Activated naive CD4-positive, alpha-beta T cell treated with anti-CD3 and anti-CD28 coated beads for 36 hours (primary cell): Measurements from ENCODE around the gene LATS2. TPM values are rescaled to one million over a fixed set of nuclear protein-coding genes. Genes with fewer than 3 reads are reported as not detected.

Experiments used
- CTCF ChIA-PET: fragments of 350-600 bp; sonication (Branson Sonifier 250); formaldehyde crosslinking; loops from one replicate; lab custom pipeline; 2021; ENCODE audit warnings: antibody characterized with exemption; lab: Charles Lee
- DNase-seq: peaks from one replicate; pipeline ENCODE4 v3.0.0-alpha.2; 2020
- H3K27ac Mint-ChIP-seq: one replicate; pipeline ENCODE4 v1.8.0; 2021; ENCODE audit warnings: mild to moderate bottlenecking, mixed read lengths
- H3K27me3 Mint-ChIP-seq: one replicate; pipeline ENCODE4 v1.8.0; 2021; ENCODE audit warnings: low read depth, mixed read lengths
- H3K36me3 Mint-ChIP-seq: one replicate; pipeline ENCODE4 v1.8.0; 2021; ENCODE audit warnings: low read depth, mixed read lengths
- H3K4me1 Mint-ChIP-seq: one replicate; pipeline ENCODE4 v1.8.0; 2021; ENCODE audit warnings: low read depth, mixed read lengths
- H3K4me3 Mint-ChIP-seq: one replicate; pipeline ENCODE4 v1.8.0; 2021; ENCODE audit warnings: mild to moderate bottlenecking, moderate library complexity, mixed read lengths
- H3K9me3 Mint-ChIP-seq: one replicate; pipeline ENCODE4 v1.8.0; 2021; ENCODE audit warnings: mixed read lengths
- intact Hi-C: fragments of 100-400 bp; cut with micrococcal nuclease; formaldehyde crosslinking; loops from one replicate; pipeline ENCODE4 v1.15.1; 2023
- total RNA-seq, 2 experiments: library from RNA; stranded (reverse); gene quantifications; one replicate each; pipeline ENCODE4 v1.2.3, GENCODE V29; 2021

LATS2 gene
- 1 to 10 TPM; 1.1 to 1.2 TPM for total RNA-seq

DNA sequence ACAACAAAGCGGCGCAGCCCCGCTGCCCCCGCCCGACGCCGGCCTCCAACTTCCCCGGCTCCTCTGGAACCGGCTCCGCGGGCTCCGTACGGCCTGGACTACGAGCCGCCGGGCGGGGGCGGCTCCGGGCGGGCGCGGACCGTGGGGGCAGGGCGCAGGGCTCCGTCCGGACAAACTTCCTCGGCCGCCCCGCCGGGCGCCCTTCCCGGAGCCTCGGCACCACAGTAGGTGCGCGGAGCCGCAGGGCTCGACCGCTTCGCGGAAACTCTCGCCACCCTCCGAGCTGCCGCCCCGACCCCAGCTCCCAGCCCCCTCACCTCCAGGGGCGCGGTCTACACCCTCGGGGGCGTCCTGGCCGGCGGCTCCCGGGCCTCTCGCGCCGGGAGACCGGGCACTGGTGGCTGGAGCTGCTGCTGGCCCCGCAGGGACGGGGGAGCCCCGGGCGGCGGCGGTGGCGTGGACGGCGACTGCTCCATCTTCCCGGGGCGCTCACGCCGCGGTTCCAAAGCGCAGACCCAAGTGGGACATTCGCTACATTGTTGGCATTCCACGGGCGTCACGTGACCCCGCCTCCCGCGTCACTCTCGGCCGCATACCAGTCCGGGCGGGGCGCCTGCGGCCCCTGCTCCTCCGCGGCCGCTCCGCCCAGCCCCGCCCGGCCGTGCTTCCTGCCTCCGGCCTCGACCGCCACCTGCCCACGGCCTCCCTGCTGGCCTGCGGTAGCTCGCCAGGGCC lies at the start of gene LATS2:
TSS of gene LATS2 (minus strand) at position 558 of the 735 bp plus-strand sequence. CDS start 15,560 bp downstream, outside the sequence.
- Mint-ChIP-seq H3K9me3 (no peaks in the 10 kb centered on the region), H3K4me1 (no peaks in the 10 kb centered on the region), H3K4me3 (peak within 1 kb of the TSS; percentile 75), H3K27me3 (peaks cover 21% of the 10 kb centered on the region), H3K27ac (no peak within 1 kb of the TSS), H3K36me3 (peaks cover 1% of the 10 kb centered on the region)
- DNase-seq = peak; percentile 65
- intact Hi-C loops = loop anchor here (5.0 kb wide), 1 partner anchor 44 kb away; no protein-coding TSS in a partner anchor
- CTCF ChIA-PET = interaction anchor here (0.7 to 1.6 kb wide), 2 partner anchors 16 to 84 kb away, joined by 3 read pairs; no protein-coding TSS in a partner anchor

DNA sequence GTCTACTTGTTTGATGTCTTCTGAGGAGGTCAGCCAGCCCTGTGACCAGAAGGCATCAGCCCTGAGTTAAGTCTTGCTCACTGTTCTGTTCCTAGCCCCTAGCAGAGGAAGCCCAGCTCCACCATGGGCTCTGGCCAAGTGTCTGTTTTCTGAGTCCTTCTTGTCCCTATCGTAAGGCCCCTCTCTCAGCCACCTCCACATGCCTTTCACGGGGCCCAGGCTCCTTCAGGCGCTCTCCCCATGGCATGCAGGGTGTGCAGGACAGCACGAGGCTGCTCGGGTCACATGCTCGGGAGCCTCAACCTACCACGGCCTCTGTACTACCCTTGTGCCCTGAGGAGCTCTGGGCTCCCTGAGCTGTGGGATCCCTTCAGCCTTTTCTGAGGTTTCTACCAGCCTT lies 47.8 kb upstream of the LATS2 start:
- no peaks in the 10 kb centered on the region for H3K27me3 Mint-ChIP-seq
- intact Hi-C loops = no loop called here
- CTCF ChIA-PET = interaction anchor here (1.1 to 2.2 kb wide), 2 partner anchors 55 to 368 kb away, joined by 3 to 6 read pairs; no protein-coding TSS in a partner anchor
- H3K27ac Mint-ChIP-seq = no peak overlapping the region
- DNase-seq = no peak
- H3K4me3 Mint-ChIP-seq = no peak overlapping the region
- H3K4me1 Mint-ChIP-seq = no peaks in the 10 kb centered on the region
- no peaks in the 10 kb centered on the region for H3K36me3 Mint-ChIP-seq
- no peaks in the 10 kb centered on the region for H3K9me3 Mint-ChIP-seq

DNA sequence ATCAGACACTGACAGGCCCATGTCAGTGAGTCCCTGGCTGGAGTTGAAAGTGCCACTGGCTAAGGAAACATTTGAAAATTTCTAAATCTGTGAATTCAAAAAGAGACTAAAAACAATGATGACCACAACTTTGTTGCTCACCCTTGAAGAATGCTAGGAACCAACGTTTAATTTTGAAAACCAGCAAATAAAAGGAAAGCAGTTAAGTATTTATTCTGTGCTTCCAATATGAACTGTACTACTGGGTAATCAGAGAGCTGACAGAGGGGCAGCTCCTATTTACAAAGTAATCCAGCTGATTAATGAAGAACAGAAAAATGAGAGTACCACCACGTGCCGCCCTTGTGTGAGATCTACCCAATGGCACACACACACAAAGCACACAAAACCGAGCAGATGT lies 44.7 kb upstream of the LATS2 start:
- Mint-ChIP-seq H3K4me3 (no peak overlapping the region), H3K9me3 (no peaks in the 10 kb centered on the region), H3K27me3 (no peaks in the 10 kb centered on the region), H3K4me1 (no peaks in the 10 kb centered on the region), H3K27ac (no peak overlapping the region), H3K36me3 (no peaks in the 10 kb centered on the region)
- intact Hi-C loops = no loop called here
- CTCF ChIA-PET = no interaction called here
- no peak for DNase-seq

DNA sequence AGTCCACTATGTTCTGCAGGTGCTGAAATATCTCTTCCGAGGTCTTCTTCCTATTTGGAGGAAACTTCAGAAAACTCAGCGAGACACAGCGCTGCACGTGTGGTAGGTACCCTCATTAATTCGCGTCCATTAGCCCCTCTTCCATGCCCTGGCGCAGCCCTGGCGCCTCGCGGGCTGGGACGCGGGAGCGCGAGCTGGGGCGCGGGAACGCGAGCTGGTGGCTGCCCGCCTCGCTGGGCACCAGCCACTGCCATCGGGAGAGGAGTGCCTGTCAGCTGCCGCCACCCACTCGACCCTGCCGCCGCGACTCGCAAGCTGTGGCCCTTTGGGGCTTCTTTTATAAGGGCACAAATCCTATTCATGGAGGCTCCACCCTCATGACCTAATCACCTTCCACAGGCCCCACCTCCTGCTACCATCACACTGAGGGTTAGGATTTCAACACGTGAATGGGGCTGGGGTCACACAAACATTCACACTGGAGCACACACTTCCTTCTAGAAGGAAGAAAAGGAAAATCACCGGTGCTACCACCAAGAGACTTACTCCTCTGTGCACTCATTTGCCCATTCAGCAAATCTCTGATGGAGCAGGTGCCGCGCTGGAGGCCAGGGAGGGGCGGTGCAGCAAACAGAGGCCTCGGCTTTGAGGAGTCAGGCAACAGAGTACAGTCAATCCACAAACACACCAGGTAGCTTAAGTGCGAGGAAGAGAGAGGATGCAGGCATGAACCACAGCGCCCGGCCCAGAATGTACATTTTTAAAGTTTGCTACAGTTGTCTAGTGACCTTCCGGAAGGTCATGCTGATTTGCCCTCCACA lies 43.0 kb upstream of the LATS2 start:
- intact Hi-C loops = no loop called here
- no peaks in the 10 kb centered on the region for H3K36me3 Mint-ChIP-seq
- no peaks in the 10 kb centered on the region for H3K9me3 Mint-ChIP-seq
- H3K27me3 Mint-ChIP-seq = no peaks in the 10 kb centered on the region
- H3K27ac Mint-ChIP-seq = no peak overlapping the region
- no peak for DNase-seq
- H3K4me1 Mint-ChIP-seq = no peaks in the 10 kb centered on the region
- CTCF ChIA-PET = no interaction called here
- H3K4me3 Mint-ChIP-seq = no peak overlapping the region

DNA sequence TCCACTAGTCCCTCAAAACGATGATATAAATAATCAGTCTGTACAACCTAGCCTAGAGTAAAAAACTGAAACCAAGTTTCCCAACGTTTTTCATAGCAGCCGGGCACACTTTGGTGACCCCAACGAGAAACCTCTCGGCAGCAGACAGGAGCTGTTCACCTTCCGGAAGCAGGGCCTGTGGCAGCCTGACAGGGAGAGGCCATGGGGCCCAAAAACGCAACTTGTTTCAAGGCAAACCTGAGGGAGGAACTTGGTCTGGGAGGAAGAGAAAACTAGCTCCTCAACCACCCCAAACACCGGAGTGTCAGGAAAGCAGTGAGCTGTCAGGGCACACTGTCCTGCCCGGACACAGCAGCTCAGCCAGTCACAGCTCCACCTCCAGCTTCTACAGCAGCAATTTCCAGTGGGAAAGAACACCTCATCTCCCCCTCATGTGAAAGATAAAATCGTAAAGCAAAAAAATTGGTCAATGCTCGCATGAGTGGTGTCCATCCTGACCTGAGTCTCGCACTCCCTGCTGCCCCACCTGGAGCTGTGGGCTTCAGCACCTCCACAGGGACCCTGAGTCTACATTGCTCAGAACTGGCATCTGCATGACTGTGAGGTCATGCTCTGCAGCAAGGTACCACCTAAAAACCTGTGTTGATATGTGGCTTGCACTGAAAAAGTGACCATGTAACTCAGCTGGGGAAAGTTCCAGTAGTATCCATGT lies 40.6 kb upstream of the LATS2 start:
- H3K9me3 Mint-ChIP-seq = no peaks in the 10 kb centered on the region
- H3K4me3 Mint-ChIP-seq = no peak overlapping the region
- no peaks in the 10 kb centered on the region for H3K36me3 Mint-ChIP-seq
- DNase-seq = no peak
- peaks cover 1% of the 10 kb centered on the region for H3K27me3 Mint-ChIP-seq
- no peaks in the 10 kb centered on the region for H3K4me1 Mint-ChIP-seq
- intact Hi-C loops = no loop called here
- CTCF ChIA-PET = interaction anchor here (0.5 kb wide), 1 partner anchor 78 kb away, joined by 3 read pairs; no protein-coding TSS in a partner anchor
- no peak overlapping the region for H3K27ac Mint-ChIP-seq

DNA sequence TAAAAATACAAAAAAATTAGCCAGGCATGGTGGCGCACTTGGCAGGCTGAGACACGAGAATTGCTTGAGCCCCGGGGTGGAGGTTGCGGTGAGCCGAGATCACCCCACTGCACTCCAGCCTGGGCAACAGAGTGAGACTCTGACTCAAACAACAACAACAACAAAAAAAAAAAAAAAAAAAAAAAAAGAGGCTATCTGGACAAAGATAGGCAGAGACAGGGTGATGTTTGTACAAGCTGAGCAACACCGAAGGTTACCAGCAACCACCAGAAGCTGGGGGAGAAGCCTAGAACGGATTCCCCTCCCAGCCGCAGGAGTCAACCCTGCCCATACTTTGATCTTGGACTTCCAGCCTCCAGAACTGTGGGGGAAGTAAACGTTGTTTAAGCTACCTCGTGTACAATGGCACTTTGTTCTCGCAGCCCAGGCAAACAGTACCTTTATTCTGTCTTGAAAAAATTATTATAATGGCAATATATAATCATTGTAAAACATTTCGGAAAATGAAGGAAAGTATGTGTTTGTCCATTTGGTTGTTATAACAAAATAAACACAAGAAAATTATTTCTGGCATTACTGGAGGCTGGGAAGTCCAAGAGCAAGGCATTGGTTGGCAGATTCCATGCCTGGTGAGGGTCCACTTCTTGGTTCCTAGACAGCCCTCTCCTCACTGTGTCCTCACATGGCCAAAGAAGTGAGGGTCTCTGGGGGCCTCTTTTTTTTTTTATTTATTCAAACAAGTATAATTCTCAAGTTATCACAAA lies 39.8 kb upstream of the LATS2 start:
- CTCF ChIA-PET = no interaction called here
- H3K4me1 Mint-ChIP-seq = no peaks in the 10 kb centered on the region
- no peak for DNase-seq
- intact Hi-C loops = no loop called here
- H3K9me3 Mint-ChIP-seq = no peaks in the 10 kb centered on the region
- H3K27me3 Mint-ChIP-seq = peaks cover 2% of the 10 kb centered on the region
- no peak overlapping the region for H3K4me3 Mint-ChIP-seq
- no peak overlapping the region for H3K27ac Mint-ChIP-seq
- H3K36me3 Mint-ChIP-seq = no peaks in the 10 kb centered on the region

DNA sequence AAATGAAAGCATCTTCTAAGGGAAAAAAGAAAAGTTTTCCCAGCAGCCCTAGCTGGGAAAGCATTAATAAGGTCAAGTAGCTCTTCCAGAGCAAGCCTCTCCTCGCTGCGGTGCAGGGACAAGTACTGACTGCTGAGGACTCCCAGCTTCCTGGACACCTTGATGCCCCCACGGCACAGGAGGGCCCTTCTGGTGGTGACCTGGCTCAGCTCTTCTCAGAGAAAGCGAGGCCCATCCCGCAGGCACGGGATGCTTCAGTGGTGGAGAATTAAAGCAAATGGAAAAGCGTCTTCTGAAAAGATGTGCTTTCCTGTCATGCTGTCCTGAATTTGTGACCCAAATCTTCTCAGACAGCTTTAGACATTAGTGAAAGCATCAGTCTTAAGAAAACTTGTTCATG lies 38.8 kb upstream of the LATS2 start:
- CTCF ChIA-PET = interaction anchor here (0.7 kb wide), 1 partner anchor 805 kb away, joined by 3 read pairs; no protein-coding TSS in a partner anchor
- intact Hi-C loops = no loop called here
- no peaks in the 10 kb centered on the region for H3K9me3 Mint-ChIP-seq
- H3K4me1 Mint-ChIP-seq = no peaks in the 10 kb centered on the region
- no peak for DNase-seq
- H3K27me3 Mint-ChIP-seq = peaks cover 2% of the 10 kb centered on the region
- no peaks in the 10 kb centered on the region for H3K36me3 Mint-ChIP-seq
- H3K4me3 Mint-ChIP-seq = no peak overlapping the region
- H3K27ac Mint-ChIP-seq = no peak overlapping the region

DNA sequence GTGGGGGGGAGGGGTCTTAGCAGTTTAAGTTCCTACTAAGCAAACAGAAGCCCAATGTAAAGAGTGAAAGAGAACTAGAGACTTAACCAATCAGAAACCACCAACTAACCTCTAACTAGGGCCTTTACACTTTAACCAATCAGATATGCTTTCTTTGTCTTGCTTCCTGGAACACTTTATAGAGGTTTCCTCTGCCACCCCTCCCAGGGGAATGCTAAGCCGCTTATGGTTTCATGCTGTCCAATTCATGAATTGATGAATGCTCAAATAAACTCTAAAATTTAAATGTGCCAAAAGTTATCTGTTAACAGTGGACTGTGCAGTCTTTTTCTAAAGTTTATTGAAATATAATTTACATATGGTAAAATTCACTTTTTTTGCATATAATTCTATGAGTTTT lies 33.9 kb upstream of the LATS2 start:
- DNase-seq = no peak
- no peaks in the 10 kb centered on the region for H3K9me3 Mint-ChIP-seq
- H3K4me1 Mint-ChIP-seq = no peaks in the 10 kb centered on the region
- no peak overlapping the region for H3K27ac Mint-ChIP-seq
- CTCF ChIA-PET = no interaction called here
- H3K4me3 Mint-ChIP-seq = no peak overlapping the region
- intact Hi-C loops = no loop called here
- H3K27me3 Mint-ChIP-seq = peaks cover 2% of the 10 kb centered on the region
- H3K36me3 Mint-ChIP-seq = no peaks in the 10 kb centered on the region

DNA sequence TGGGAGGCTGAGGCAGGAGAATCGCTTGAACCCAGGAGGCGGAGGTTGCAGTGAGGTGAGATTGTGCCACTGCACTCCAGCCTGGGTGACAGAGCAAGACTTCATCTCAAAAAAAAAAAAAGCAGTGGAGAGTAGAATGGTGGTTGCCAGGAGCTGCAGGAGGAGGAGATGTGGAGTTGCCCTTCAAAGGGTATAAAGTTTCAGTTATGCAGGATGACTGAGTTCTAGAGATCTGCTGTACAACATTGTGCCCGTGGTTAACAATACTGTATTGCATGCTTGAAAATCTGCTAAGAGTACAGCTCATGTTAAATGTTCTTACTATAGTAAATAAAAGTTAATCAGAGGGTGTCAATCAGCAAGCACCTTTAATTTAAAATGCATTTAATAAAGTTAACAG lies 28.4 kb upstream of the LATS2 start:
- no peak for DNase-seq
- CTCF ChIA-PET = interaction anchor here (0.6 kb wide), 1 partner anchor 177 kb away, joined by 4 read pairs; no protein-coding TSS in a partner anchor
- Mint-ChIP-seq H3K4me1 (no peaks in the 10 kb centered on the region), H3K4me3 (no peak overlapping the region), H3K27ac (no peak overlapping the region), H3K36me3 (no peaks in the 10 kb centered on the region), H3K9me3 (no peaks in the 10 kb centered on the region), H3K27me3 (no peaks in the 10 kb centered on the region)
- intact Hi-C loops = loop anchor here (1.0 kb wide), 1 partner anchor 17 kb away; no protein-coding TSS in a partner anchor

DNA sequence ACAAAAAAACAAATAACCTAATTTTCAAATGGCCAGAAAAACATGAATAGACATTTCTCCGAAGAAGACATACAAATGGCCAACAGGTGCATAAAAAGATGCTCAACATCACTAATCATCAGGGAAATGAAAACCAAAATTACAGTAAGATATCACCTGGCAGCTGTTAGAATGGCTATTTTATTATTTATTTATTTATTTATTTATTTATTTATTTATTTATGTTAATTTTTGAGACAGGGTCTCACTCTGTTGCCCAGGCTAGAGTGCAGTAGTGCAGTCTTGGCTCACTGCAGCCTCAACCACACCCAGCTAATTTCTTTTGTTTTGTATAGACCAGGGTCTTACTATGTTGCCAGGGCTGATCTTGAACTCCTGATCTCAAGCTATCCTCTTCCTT lies 27.1 kb upstream of the LATS2 start:
- Mint-ChIP-seq H3K27ac (no peak overlapping the region), H3K36me3 (no peaks in the 10 kb centered on the region), H3K4me3 (no peak overlapping the region), H3K4me1 (no peaks in the 10 kb centered on the region), H3K9me3 (no peaks in the 10 kb centered on the region), H3K27me3 (no peaks in the 10 kb centered on the region)
- intact Hi-C loops = no loop called here
- CTCF ChIA-PET = no interaction called here
- no peak for DNase-seq

DNA sequence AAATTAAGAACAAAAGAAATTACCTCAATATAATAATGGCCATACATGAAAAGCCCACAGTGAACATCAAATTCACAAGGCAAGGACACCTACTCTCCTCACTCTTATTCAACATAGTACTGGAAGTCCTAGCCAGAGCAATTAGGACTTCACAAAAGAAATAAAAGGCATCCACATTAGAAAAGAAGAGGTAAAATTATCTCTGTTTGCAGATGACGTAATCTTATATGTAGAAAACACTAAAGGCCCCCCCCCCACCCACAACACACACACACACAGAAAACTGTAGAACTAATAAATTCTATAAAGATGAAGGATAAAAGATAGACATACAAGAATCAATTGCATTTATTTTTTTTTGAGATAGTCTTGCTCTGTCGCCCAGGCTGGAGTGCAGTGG lies 25.5 kb upstream of the LATS2 start:
- Mint-ChIP-seq H3K9me3 (no peaks in the 10 kb centered on the region), H3K4me1 (no peaks in the 10 kb centered on the region), H3K27me3 (no peaks in the 10 kb centered on the region), H3K36me3 (no peaks in the 10 kb centered on the region), H3K4me3 (no peak overlapping the region), H3K27ac (no peak overlapping the region)
- intact Hi-C loops = no loop called here
- DNase-seq = no peak
- CTCF ChIA-PET = no interaction called here
